GM06990 (cell line): ENCODE data around the gene FSTL4.

Source experiments
- DNase-seq: peaks from one replicate; pipeline ENCODE4 v3.0.0-alpha.2; 2011; ENCODE audit not compliant: insufficient read length; ENCODE audit errors: extremely low read depth
- H3K27me3 ChIP-seq: replicated peaks from 2 replicates; pipeline ENCODE4 v1.6.0; 2011; ENCODE audit warnings: low read length; ENCODE audit not compliant: control insufficient read depth, insufficient read depth
- H3K36me3 ChIP-seq: 2 replicates; pipeline ENCODE4 v1.5.1; 2011; ENCODE audit warnings: low read length; ENCODE audit not compliant: control insufficient read depth, insufficient read depth
- H3K4me3 ChIP-seq: replicated peaks from 2 replicates; pipeline ENCODE4 v1.5.1; 2011; ENCODE audit warnings: low read depth, mild to moderate bottlenecking, control low read depth, low read length
- CTCF ChIP-seq: IDR thresholded peaks from 2 replicates; pipeline ENCODE4 v1.5.1; 2011; ENCODE audit warnings: low read length, control low read depth, mild to moderate bottlenecking, inconsistent platforms; ENCODE audit not compliant: insufficient read depth, poor library complexity, severe bottlenecking

Gene FSTL4

GRCh38 chr5:133233616-133234015 lies 378.7 kb downstream of the FSTL4 start:
- H3K27me3 ChIP-seq: no peaks in the 10 kb centered on the region
- DNase-seq: no peak
- no peak for TF ChIP-seq CTCF
- no peaks in the 10 kb centered on the region for H3K36me3 ChIP-seq
- no peak overlapping the region for H3K4me3 ChIP-seq

GRCh38 chr5:133232911-133233310 lies 379.4 kb downstream of the FSTL4 start:
- TF ChIP-seq CTCF: no peak
- no peaks in the 10 kb centered on the region for H3K27me3 ChIP-seq
- no peak for DNase-seq
- no peaks in the 10 kb centered on the region for H3K36me3 ChIP-seq
- H3K4me3 ChIP-seq: no peak overlapping the region

GRCh38 chr5:133232435-133232834 lies 379.9 kb downstream of the FSTL4 start:
- no peaks in the 10 kb centered on the region for H3K27me3 ChIP-seq
- no peak for DNase-seq

GRCh38 chr5:133232011-133232410 lies 380.3 kb downstream of the FSTL4 start:
- no peak for DNase-seq
- no peak for TF ChIP-seq CTCF
- H3K4me3 ChIP-seq: no peak overlapping the region
- H3K27me3 ChIP-seq: no peaks in the 10 kb centered on the region
- H3K36me3 ChIP-seq: no peaks in the 10 kb centered on the region

More at GRCh38 chr5:133232435-133232834, 379.9 kb downstream of the FSTL4 start:
- no peaks in the 10 kb centered on the region for H3K36me3 ChIP-seq
- no peak for TF ChIP-seq CTCF
- no peak overlapping the region for H3K4me3 ChIP-seq

- Histone ChIP-seq H3K4me3 (no peak overlapping the region), H3K36me3 (no peaks in the 10 kb centered on the region), H3K27me3 (no peaks in the 10 kb centered on the region)
- TF ChIP-seq CTCF: no peak
- DNase-seq: no peak
Measured at GRCh38 chr5:133230823-133231578, 381.3 kb downstream of the FSTL4 start.
